ENCODE measurements around the gene BTN3A1.
"Not testable (repeated sequence)": the region's sequence is repeated elsewhere in the genome, so short reads cannot be mapped to it uniquely, and the experiment has no call there.

Gene BTN3A1

GRCh38 chr6:26414281-26414680, 12.2 kb downstream of the BTN3A1 start:
- DNase-seq (ENCODE audit: low read depth, low spot score): no peak

- DNase-seq (ENCODE audit: low read depth, low spot score): no peak
Measured at GRCh38 chr6:26415036-26415614, 13.1 kb downstream of the BTN3A1 start.

GRCh38 chr6:26415791-26416190, 13.7 kb downstream of the BTN3A1 start:
- no peak for DNase-seq (ENCODE audit: low read depth, low spot score)

- no peak for DNase-seq (ENCODE audit: low read depth, low spot score)
Measured at GRCh38 chr6:26416288-26416687, 14.2 kb downstream of the BTN3A1 start.

- DNase-seq (ENCODE audit: low read depth, low spot score): not testable (repeated sequence)
Measured at GRCh38 chr6:26418077-26418476, 16.0 kb downstream of the BTN3A1 start.

- DNase-seq (ENCODE audit: low read depth, low spot score): not testable (repeated sequence)
Measured at GRCh38 chr6:26418795-26419194, 16.7 kb downstream of the BTN3A1 start.

- no peak for DNase-seq (ENCODE audit: low read depth, low spot score)
Measured at GRCh38 chr6:26420688-26421171, 18.7 kb downstream of the BTN3A1 start.

GRCh38 chr6:26421259-26422144, 19.4 kb downstream of the BTN3A1 start:
- no peak for DNase-seq (ENCODE audit: low read depth, low spot score)

GRCh38 chr6:26422329-26422728, 20.3 kb downstream of the BTN3A1 start:
- DNase-seq (ENCODE audit: low read depth, low spot score): no peak

GRCh38 chr6:26426691-26427450, 24.8 kb downstream of the BTN3A1 start:
- no peak for DNase-seq (ENCODE audit: low read depth, low spot score)

GRCh38 chr6:26427451-26427809, 25.4 kb downstream of the BTN3A1 start:
- DNase-seq (ENCODE audit: low read depth, low spot score): no peak

- no peak for DNase-seq (ENCODE audit: low read depth, low spot score)
Measured at GRCh38 chr6:26428206-26428605, 26.1 kb downstream of the BTN3A1 start.

- no peak for DNase-seq (ENCODE audit: low read depth, low spot score)
Measured at GRCh38 chr6:26430787-26431186, 28.7 kb downstream of the BTN3A1 start.

- no peak for DNase-seq (ENCODE audit: low read depth, low spot score)
Measured at GRCh38 chr6:26431258-26432172, 29.4 kb downstream of the BTN3A1 start.

- DNase-seq (ENCODE audit: low read depth, low spot score): no peak
Measured at GRCh38 chr6:26432627-26433201, 30.6 kb downstream of the BTN3A1 start.

- not testable (repeated sequence) for DNase-seq (ENCODE audit: low read depth, low spot score)
Measured at GRCh38 chr6:26433680-26434079, 31.6 kb downstream of the BTN3A1 start.

- no peak for DNase-seq (ENCODE audit: low read depth, low spot score)
Measured at GRCh38 chr6:26436018-26436417, 33.9 kb downstream of the BTN3A1 start.

GRCh38 chr6:26437550-26437949, 35.5 kb downstream of the BTN3A1 start:
- no peak for DNase-seq (ENCODE audit: low read depth, low spot score)

GRCh38 chr6:26438000-26438399, 35.9 kb downstream of the BTN3A1 start:
- DNase-seq (ENCODE audit: low read depth, low spot score): no peak

- DNase-seq (ENCODE audit: low read depth, low spot score): no peak
Measured at GRCh38 chr6:26439151-26440125, 37.4 kb downstream of the BTN3A1 start.
